MV-4-11 (cell line): Measurements from ENCODE around the gene SLC12A5.

Experiments
- DNase-seq: peaks from one replicate; lab custom pipeline; 2025; lab: John Stamatoyannopoulos, UW

Gene SLC12A5

DNA sequence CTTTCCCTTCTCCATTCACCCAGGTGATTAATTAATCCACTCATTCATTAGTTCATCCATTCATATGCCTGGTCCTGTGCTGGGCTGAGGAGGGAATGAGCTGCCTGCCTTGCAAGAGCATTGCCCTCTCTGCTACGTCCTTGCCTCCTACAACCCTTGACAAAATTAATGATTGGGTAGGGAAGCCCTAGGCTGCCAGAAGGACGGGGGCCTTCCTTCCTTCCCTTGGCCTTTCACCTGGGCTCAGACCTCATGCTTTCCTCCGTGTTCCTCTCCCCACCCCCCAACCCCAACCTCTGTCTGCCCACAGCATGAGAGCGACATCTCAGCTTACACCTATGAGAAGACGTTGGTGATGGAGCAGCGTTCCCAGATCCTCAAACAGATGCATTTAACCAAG lies 25.6 kb downstream of the SLC12A5 start:
- no peak for DNase-seq

- no peak for DNase-seq
These were observed 26.3 kb downstream of the SLC12A5 start for GRCh38 chr20:46055269-46055668.

DNA sequence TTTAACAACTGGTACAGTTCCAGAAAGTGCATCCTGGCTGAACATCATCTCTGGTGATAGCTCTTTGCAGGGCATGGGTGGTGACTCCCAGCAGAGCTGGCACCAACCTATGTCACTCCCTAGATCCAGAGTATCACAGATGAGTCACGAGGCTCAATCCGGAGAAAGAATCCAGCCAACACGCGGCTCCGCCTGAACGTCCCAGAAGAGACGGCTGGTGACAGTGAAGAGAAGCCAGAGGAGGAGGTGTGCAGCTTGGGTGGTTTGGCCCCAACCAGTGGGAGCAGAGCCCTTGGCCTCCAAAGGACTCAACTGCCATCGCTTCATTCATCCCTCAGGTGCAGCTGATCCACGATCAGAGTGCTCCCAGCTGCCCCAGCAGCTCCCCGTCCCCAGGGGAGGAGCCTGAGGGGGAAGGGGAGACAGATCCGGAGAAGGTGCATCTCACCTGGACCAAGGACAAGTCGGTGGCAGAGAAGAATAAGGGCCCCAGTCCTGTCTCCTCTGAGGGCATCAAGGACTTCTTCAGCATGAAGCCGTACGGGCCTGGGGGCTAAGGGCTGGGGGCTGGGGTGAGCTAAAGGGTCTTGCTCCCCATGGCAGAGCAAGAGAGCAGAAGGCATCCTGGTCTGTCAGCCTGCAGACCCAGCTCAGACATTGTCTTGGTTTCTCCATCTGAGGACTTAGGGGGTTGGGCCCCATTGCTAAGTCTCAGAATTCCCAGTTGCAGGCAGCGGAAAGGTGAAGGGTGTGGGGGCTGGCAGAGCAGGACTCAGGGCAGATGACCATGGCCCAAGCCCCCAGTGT lies 27.2 kb downstream of the SLC12A5 start:
- DNase-seq = no peak

DNA sequence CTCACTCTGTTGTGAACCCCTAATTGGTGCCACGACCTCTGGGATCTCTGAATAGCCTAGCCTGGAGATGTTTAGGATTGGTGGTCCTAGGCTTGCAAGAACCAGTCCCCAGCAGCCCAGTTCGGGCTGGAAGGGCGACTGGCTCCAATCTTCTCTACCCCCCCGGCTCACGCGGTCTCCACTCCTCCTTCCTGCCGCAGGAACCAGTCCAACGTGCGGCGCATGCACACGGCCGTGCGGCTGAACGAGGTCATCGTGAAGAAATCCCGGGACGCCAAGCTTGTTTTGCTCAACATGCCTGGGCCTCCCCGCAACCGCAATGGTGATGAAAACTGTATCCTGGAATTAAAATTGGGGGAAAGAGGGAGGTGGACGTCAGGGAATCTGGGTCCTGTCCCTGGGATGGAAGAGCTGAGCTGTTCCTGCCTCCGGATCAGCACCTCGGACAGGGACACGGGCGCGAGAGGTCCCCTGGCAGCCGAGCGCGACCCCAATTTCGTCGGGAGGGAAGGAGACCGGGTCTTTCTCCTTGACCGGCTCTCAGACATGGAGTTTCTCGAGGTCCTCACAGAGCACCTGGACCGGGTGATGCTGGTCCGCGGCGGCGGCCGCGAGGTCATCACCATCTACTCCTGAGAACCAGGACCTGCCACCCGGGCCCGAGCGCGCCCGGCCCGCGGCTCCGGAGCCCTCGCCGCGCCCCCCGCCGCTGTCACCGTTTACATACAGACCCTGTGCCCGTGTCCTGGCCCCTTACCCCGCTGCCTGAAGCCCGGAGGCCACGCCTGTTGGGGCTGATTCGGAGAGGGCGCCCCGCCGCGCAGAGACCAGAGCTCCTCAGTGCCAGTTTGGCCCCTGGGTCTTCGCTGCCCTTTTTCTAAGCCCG lies 28.2 kb downstream of the SLC12A5 start:
- no peak for DNase-seq

GRCh38 chr20:46057856-46058598 lies 29.0 kb downstream of the SLC12A5 start:
- DNase-seq = no peak

GRCh38 chr20:46058599-46059281 lies 29.7 kb downstream of the SLC12A5 start:
- DNase-seq = no peak

GRCh38 chr20:46060301-46060881 lies 31.4 kb downstream of the SLC12A5 start:
- DNase-seq = peak; percentile 91

DNA sequence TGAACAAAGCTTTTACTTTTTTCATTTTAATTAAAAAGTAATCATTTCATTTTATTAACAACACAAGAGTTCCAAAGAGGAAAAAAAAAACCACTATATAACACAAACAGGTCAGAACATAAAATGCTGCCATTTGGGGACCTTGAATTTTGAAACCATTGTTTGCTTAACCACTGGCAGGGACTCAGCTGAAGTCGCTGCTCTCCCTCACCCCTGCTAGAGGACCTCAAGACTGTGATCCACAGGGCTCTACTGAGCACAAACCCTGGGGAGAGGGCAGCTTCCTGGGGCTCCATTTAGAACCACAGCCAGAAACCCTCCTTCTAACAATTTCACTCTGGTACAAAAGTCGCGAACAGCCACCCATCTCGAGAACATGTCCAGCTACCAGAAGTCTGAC lies 32.0 kb downstream of the SLC12A5 start:
- DNase-seq = peak; percentile 15

- no peak for DNase-seq
These were observed 33.1 kb downstream of the SLC12A5 start for GRCh38 chr20:46062151-46062550.

- no peak for DNase-seq
These were observed 33.6 kb downstream of the SLC12A5 start for GRCh38 chr20:46062621-46063020.

- no peak for DNase-seq
These were observed 34.1 kb downstream of the SLC12A5 start for GRCh38 chr20:46063151-46063550.

DNA sequence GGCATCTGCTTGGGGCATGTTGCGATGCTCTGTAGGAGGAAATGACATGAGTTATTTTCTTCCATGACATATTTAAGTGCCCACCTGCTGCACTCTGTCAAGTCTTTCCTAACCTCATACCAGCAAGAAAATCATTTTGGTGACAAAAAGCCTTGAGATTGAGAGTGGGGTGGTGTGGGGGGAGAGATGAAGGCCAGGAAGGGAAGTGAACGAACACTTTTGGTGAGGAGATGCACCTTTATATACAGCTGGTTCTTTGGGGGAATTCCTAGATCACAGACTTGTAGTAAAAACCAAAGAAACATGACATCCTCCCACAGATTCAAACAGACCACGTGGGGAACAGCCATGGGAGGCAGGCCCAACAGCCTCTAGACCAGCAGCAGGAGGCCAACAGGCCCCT lies 34.6 kb downstream of the SLC12A5 start:
- DNase-seq = no peak

DNA sequence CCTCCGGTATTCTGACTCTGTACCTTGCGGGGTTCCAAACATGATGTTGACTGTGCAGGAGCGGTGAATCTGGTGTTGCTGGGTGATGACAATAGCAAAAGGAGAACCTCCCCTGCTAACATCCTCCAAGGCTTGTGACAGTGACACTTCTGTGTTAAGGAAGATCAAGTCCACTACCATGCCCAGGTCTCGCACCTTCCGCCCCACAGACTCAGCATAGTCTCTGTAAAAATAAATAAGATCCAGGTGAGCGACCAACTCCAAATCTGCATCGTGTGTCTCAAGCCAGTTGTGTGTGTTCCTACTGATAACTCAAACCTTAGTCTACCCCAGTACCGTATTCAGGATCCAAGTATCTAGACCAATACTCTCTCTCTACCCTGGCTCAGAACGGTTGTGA lies 36.0 kb downstream of the SLC12A5 start:
- no peak for DNase-seq

DNA sequence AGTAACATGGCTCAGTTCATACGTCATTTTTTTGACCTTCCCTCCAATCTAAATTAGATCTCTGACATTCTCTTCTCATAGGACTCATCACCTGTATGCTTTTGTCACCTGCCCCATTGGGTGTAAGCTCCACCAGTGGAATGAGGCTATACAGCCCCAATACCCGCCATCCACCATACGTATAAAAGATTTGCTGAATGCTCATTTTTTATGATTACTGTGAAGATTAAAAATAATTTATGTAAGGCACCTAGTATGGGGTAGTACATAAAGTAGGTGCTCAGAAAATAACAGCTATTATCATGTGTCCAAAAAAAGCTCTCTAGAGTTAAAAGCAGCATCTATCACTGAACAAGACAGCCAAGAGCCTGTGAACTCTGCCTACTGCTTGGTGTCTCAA lies 36.7 kb downstream of the SLC12A5 start:
- DNase-seq = no peak

GRCh38 chr20:46070215-46070900 lies 41.3 kb downstream of the SLC12A5 start:
- DNase-seq = peak; percentile 4

DNA sequence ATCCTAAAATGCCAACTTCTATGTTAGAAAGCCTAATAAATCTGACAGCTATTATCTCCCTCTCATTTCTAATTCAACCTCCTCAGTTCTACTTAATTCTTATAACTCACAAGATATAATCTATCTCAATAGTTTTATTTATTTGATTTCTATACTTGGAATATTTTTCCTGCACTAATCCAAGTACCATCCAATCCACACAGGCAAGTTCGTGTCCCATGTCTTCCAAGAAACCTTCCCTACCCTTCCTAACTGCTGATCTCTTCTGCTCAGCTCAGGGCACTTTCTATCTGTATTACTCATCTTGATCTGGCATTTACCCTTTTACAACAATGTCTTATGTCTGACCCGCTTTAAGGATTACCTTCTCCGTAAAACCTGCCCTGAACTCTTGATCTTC lies 42.6 kb downstream of the SLC12A5 start:
- DNase-seq = no peak

DNA sequence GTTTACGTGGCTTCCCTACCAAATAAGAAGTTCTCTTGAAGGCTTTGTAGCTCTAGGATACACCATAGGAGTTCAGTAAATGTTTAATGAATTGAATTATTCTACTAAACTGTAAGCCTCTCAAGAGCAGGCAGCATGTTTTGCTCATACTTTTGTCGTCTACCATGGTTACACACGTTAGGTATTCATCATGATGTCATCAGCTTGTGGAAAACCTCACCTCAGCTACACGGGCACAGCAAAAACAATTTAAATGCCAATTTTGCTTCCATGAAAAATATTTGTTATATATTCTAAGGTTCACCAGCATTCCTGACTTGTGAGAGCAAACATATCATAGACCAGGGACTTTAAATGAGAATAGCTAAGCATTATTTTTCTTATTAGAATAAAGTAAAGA lies 44.0 kb downstream of the SLC12A5 start:
- DNase-seq = no peak

DNA sequence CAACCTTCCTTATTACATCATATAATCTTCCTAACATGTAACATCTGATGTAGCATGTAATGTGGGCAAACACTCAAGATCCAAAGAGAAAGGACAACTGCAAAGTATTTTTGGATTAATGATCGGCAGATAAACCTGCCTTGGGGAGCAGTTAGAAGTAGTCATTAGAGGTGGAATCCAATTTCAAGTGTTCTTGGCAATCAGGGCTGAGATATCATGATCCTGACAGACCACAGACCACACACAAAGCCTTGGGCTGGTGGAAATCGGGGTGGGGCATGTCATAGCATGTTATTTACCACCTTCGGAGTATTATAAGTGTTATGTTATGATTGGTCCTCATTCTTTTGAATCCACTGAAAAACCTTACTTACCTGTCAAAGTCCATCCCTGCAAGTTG lies 44.4 kb downstream of the SLC12A5 start:
- no peak for DNase-seq

- DNase-seq = no peak
These were observed 45.0 kb downstream of the SLC12A5 start for GRCh38 chr20:46074006-46074405.

GRCh38 chr20:46076806-46077205 lies 47.8 kb downstream of the SLC12A5 start:
- no peak for DNase-seq
